ACC112 (cell line): ENCODE data around the gene AIFM2.

Experiments
- H2AFZ ChIP-seq: fragments of 200-600 bp; sonication (generic); one replicate; pipeline ENCODE4 v1.6.0; 2017; ENCODE audit warnings: antibody characterized with exemption, low read length; ENCODE audit not compliant: unreplicated experiment
- H3K27ac ChIP-seq: fragments of 200-600 bp; sonication (generic); 2 replicates; pipeline ENCODE4 v1.5.1; 2014; ENCODE audit warnings: low read depth, mild to moderate bottlenecking, antibody characterized with exemption, low read length, moderate library complexity
- H3K27me3 ChIP-seq: fragments of 200-600 bp; sonication (generic); 2 replicates; pipeline ENCODE4 v1.6.1; 2014; ENCODE audit warnings: mild to moderate bottlenecking, antibody characterized with exemption, low read length, moderate library complexity, mixed read lengths; ENCODE audit not compliant: insufficient read depth
- H3K36me3 ChIP-seq: fragments of 200-600 bp; sonication (generic); 2 replicates; pipeline ENCODE4 v1.6.1; 2016; ENCODE audit warnings: mild to moderate bottlenecking, antibody characterized with exemption, low read length, moderate library complexity, mixed read lengths; ENCODE audit not compliant: insufficient read depth
- H3K4me1 ChIP-seq: fragments of 200-600 bp; sonication (generic); one replicate; pipeline ENCODE4 v1.6.1; 2016; ENCODE audit warnings: low read length, mixed read lengths; ENCODE audit not compliant: insufficient read depth, unreplicated experiment, control insufficient read depth
- H3K4me3 ChIP-seq: fragments of 200-600 bp; sonication (generic); 2 replicates; pipeline ENCODE4 v1.5.1; 2014; ENCODE audit warnings: mild to moderate bottlenecking, low read depth, low read length
- H3K79me2 ChIP-seq: fragments of 200-600 bp; sonication (generic); one replicate; pipeline ENCODE4 v1.6.0; 2016; ENCODE audit warnings: low read length; ENCODE audit not compliant: control insufficient read depth, unreplicated experiment, insufficient read depth

Gene AIFM2

DNA sequence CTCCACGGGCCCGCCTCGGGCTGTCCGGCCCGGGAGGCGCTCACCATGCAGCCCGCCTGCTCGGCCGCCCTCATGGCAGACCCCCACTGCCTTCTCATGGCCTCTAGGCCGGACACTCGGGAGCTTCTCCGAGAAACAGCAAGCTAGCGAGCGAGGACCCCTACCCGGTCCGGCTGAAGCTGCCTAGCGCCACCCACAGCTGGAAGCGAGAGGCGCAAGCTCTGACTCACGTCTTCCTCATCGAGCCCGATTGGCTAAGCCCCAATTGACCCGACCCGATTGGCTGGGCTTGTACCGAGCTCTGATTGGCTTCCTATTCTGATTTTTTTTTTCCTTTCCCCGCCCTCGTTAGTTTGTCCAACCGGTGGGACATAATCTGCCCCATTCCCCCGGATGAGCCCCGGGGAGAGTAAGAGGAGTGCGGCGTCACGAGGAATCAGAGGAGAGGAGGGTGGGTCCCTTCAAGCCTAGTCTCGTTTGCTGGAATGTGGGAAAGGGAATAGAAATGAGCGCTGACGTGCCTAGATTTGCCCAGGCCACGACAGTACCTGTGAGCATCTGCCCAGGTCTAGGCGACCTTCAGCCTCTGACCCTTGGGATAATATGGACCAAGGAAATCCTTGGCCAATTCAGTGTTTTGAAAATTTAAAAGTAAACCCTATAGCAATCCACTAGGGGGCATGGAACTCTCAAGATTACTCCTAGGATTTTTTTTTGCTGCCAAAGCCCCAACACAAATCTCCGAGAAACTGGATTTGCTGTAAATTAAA, 14.0 kb upstream of the AIFM2 start, which contains the start of gene TYSND1:
Gene TYSND1, minus strand, starts transcription at position 212 of the 770 bp plus-strand sequence. Its CDS starts 114 bp downstream, at position 98.
- no peaks in the 10 kb centered on the region for H3K27me3 ChIP-seq
- H3K27ac ChIP-seq, result peak within 1 kb of the TSS; percentile 71
- peak within 1 kb of the TSS; percentile 67 for H2AFZ ChIP-seq
- peak within 1 kb of the TSS; percentile 85 for H3K4me3 ChIP-seq
- H3K79me2 ChIP-seq, result peaks cover 17% of the 10 kb centered on the region
- H3K36me3 ChIP-seq, result peaks cover 4% of the 10 kb centered on the region; the same call in 1 of the 2 replicates
- peaks cover 14% of the 10 kb centered on the region for H3K4me1 ChIP-seq

DNA sequence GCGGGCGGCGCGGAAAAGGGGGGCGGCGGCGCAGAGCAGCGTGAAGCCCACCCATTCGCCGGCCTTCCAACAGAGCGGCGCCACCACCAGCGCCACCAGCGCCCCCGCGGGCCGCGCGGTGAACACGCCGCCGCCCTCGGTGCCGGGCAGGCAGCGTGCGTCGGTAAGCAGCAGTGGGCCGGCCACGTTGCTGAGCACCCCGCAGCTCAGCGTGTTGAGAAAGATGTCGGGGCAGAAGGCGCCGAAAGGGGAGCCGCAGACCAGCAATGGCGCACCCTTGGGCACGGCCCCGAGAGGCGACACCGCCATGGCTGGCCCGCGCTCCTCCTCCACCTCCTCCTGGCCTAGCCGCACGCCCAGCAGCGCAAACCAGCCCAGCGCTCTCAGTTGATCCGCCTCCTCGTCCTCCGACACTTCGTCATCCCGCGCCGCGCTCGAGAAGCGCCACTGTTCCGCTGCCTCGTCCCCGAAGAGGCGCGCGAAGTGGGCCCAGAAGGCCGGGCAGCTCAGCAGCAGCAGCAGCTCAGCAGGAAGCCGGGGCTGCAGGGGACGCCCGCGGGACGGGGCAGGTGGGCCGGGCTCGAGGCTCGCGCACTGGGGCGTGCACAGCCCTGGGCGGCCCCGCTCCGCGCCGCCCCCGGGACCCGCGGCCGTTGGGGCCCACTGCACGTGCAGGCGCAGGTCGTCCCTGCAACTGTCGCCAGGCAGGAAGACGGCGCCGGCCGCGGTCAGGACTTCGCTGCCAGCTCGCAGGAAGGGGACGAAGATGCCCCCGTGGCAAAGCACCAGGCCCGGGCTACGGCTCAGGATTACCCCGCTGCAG, 13.3 kb upstream of the AIFM2 start:
- no peaks in the 10 kb centered on the region for H3K27me3 ChIP-seq
- H3K79me2 ChIP-seq, result peaks cover 12% of the 10 kb centered on the region
- H3K27ac ChIP-seq, result peak overlapping the region; percentile 71

DNA sequence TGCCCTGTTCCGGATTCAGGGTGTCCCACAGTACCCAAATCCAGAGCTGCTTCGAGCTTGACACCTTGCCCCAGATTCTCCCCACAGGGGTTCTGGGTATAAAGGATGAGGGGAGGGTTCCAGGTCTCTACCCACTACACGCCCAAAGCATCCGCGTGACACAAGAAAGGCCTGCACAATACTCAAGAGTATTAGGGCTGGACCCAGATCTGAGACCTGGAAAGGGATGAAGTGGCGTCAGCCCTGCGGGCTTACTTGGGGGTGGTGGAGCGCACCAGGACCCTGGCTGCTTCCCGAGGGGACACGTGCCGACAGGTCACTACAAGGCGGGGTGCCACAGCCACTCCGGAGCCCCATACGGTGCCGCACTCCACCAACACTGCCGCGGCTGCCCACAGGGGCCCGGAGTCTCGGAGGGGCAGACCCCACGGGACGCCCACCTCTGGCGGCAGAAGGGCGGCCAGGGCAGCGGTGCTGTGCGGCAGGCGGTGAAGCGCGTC, 12.6 kb upstream of the AIFM2 start:
- Histone ChIP-seq H2AFZ (peak overlapping the region; percentile 53), H3K27ac (peak overlapping the region; percentile 71; the same call in 1 of the 2 replicates), H3K4me1 (peaks cover 14% of the 10 kb centered on the region), H3K4me3 (peak overlapping the region; percentile 85), H3K27me3 (no peaks in the 10 kb centered on the region), H3K79me2 (peaks cover 12% of the 10 kb centered on the region), H3K36me3 (no peaks in the 10 kb centered on the region)

More for the DNA sequence above, 13.3 kb upstream of the AIFM2 start:
- Histone ChIP-seq H3K4me3 (peak overlapping the region; percentile 85), H3K36me3 (no peaks in the 10 kb centered on the region), H3K4me1 (peaks cover 14% of the 10 kb centered on the region), H2AFZ (peak overlapping the region; percentile 67)

DNA sequence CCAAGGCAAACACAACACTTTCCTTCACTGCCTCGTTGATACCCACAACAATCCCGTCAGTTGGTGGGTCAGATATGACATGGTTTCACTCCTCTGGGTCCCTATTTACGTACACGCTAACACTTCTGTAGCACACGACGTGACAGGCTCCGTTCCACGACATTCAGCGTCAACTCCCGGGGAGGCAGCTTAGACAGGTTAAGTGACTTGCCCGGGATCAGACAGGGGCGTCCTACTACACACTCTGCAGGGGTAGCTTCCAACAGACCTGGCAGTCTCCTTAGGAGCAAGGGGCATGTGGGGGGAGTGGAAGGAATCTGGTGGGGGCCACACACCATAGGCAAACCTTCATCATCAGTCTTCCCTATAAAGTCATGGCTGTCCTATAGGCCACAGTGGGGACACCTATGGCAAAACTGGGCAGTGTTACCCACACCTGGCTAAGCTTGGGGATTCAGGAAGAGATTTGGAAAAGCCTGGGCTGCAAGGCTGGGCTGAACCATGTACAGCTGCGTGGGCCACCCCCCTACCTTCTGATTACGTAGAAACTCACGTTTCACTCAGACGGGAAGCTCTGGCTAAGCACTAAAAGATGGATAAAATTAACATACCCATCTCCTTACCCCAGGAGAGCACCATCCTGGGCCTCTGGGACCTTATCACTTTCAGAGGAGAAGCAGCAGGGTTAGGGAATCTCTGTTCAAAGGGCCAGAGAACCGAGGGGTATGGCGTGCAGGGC, 11.9 kb upstream of the AIFM2 start:
- peaks cover 7% of the 10 kb centered on the region for H3K79me2 ChIP-seq
- H3K4me1 ChIP-seq, result peaks cover 14% of the 10 kb centered on the region
- no peak overlapping the region for H2AFZ ChIP-seq
- no peaks in the 10 kb centered on the region for H3K36me3 ChIP-seq
- peak overlapping the region; percentile 85 for H3K4me3 ChIP-seq
- no peak overlapping the region for H3K27ac ChIP-seq
- H3K27me3 ChIP-seq, result no peaks in the 10 kb centered on the region

DNA sequence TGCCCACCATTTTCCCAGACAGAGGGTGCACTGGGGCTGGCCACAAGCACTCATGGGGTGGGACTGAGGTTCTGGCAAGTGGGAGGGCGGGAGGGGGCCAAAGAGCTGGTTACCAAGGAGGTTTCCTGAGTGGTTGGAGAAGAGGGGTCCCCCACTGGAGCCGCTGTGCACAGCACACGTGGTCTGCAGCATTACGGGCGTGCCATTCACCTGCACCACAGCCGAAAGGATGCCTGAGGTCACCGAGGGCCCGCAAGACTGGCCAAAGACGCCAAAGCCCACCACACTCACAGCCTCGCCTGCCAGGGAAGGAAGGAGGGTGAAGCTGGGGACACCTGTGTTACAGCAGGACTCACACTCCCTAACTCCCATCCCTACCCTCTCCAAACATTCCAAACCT, 9.9 kb upstream of the AIFM2 start:
- H3K4me3 ChIP-seq, result no peak overlapping the region
- H3K36me3 ChIP-seq, result no peaks in the 10 kb centered on the region
- peaks cover 6% of the 10 kb centered on the region for H3K79me2 ChIP-seq
- peaks cover 13% of the 10 kb centered on the region for H3K4me1 ChIP-seq
- H3K27me3 ChIP-seq, result no peaks in the 10 kb centered on the region
- H3K27ac ChIP-seq, result no peak overlapping the region
- no peak overlapping the region for H2AFZ ChIP-seq

DNA sequence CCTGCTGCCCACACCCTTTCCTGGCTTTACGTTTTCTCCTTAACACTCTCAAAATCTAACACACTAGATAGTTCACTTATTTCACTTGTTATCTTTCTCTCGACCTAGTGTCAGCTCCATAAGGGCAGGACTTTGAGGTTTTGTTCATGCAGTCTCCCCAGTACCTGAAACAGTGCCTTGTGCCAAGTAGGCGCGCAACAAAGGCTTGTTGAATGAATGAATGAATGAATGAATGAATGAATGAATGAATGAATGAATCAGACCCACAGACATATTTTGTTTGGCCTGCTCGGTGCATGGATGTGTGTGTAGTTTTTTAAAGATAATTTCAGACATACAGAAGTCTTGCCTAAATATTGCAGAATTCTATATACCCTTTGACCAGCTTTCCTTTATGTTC, 7.7 kb upstream of the AIFM2 start:
- H2AFZ ChIP-seq, result no peak overlapping the region
- H3K4me1 ChIP-seq, result peaks cover 8% of the 10 kb centered on the region
- no peaks in the 10 kb centered on the region for H3K27me3 ChIP-seq
- H3K36me3 ChIP-seq, result no peaks in the 10 kb centered on the region
- H3K4me3 ChIP-seq, result no peak overlapping the region
- H3K27ac ChIP-seq, result no peak overlapping the region
- peaks cover 6% of the 10 kb centered on the region for H3K79me2 ChIP-seq

DNA sequence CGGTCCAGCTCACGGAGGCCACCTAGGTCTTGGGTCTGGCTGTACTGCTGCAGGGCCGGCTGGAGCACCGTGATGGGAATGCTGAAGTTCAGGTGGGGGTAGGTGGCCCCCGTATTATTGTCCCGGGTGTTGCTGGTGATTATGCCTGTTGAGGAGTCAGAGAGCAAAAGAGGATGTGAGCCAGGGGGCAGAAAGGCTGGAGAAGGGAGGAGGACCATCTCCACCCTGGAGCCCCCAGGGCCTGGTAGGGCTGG, 7.3 kb upstream of the AIFM2 start:
- Histone ChIP-seq H3K4me3 (no peak overlapping the region), H3K4me1 (peaks cover 6% of the 10 kb centered on the region), H3K36me3 (no peaks in the 10 kb centered on the region), H3K27ac (no peak overlapping the region), H2AFZ (no peak overlapping the region), H3K27me3 (no peaks in the 10 kb centered on the region), H3K79me2 (peaks cover 6% of the 10 kb centered on the region)

DNA sequence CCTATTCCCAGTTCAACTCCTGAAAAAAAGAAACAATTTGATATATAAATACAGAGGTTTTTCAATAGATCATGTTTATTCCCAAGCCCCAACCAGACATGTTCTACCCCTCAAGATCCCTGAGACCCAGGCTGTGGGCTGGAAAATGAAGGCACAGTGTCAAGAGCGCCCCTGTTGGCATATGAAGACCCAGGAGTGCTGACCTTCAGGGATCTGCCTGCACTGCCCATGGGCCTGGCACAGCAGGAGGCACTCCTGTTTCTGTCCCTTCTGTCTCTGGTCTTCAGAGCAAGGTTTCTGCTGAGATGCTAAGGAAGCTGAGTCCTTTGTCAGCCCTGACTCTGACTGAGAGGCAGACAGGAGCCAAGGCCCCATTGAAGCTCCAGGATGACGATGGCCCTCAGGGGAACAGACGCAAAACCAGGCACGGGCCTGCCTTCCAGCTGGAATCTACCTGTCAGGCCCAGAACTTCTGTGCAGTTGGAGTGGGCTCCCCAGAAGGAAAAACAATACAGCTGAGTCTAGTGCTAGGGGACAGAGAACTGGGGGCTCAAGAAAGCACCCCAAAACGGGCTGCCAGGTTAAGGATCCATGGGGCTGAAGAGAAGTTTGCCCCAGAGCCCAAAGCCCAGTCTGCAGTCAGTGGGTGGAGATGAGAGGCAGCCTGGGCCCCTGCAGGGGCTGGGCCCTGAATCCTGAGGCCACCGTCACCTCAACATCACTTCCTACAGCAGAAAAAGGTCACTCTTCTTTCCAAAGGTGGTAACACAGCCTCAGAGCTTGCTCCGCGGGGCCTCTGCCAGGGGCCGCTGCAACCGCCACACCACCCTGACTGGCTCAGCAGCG, 6.7 kb upstream of the AIFM2 start:
- Histone ChIP-seq H3K4me1 (peaks cover under 1% of the 10 kb centered on the region), H3K79me2 (peaks cover 2% of the 10 kb centered on the region), H2AFZ (no peak overlapping the region), H3K27ac (no peak overlapping the region), H3K4me3 (no peak overlapping the region), H3K27me3 (no peaks in the 10 kb centered on the region), H3K36me3 (no peaks in the 10 kb centered on the region)

DNA sequence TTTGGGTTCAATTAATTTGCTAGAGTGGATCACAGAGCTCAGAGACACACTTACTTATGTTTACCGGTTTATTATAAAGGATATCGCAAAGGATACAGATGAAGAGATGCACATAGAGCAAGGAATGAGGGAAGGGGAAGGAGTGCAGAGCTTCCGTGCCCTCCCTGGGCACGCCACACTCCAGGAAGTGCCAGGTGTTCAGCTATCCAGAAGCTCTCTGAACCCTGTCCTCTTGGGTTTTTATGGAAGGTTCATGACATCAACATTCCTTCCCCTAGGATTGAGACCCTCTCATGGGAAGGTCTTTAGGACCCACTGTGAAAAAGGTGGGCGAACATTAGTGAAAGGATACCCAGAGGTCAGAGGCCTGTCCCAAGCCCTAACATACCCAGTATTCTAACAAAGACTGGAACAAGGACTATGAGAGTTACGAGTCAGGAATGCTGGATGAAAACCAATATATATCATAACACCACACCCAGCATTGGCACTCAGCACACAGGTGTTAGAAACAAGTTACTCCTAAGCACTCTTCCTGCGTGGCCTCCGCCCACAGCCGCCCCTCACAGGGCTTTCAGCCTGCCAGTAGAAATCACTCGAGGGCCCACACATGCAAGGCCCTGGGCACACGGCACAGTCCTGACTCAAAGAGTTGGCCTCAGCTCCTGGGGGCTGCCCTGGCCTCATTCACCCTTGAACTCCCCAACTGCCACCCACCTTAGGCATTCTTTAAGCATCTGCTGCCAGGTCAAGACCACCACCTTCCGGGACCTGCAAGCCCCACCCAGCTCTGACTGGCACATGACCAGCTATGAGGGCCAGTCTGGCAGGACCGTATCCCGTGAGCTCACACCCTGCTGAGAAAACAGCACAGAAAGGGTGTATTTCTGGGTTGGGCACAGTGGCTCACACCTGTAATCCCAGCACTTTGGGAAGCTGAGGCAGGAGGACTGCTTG, 5.6 kb upstream of the AIFM2 start:
- peaks cover 3% of the 10 kb centered on the region for H3K4me1 ChIP-seq
- no peak overlapping the region for H3K27ac ChIP-seq

More for the DNA sequence above, 5.6 kb upstream of the AIFM2 start:
- Histone ChIP-seq H3K4me3 (no peak overlapping the region), H3K36me3 (no peaks in the 10 kb centered on the region), H3K27me3 (no peaks in the 10 kb centered on the region), H3K79me2 (peaks cover under 1% of the 10 kb centered on the region), H2AFZ (no peak overlapping the region)
